A549 treated with CpdA at 1 μM for 4 hours (cell line): ENCODE measurements around the gene PPP1R3G. TPM values are rescaled to one million over a fixed set of nuclear protein-coding genes. Genes with fewer than 3 reads are reported as not detected.

ENCODE experiments used
- total RNA-seq: library from RNA; stranded (reverse); fragments of 200-300 nt; extraction: Qiagen RNA extraction; gene quantifications from 5 replicates; pipeline ENCODE4 v1.2.3, GENCODE V29; 2022; ENCODE audit warnings: low read depth

Gene PPP1R3G
- total RNA-seq = 0.96 to 1.6 TPM (median 1.2 TPM) in 5 replicates

GRCh38 chr6:5084781-5085647 is at the start of gene PPP1R3G:
Gene PPP1R3G (plus strand): TSS chr6:5085341. CDS start chr6:5085486, 145 bp downstream.

Other genes starting within 250 kb of the PPP1R3G start
- gene RPP40, start 81.3 kb upstream of the PPP1R3G start, total RNA-seq = 22.1 to 33.9 TPM (median 26.6 TPM) in 5 replicates
- gene LYRM4, start 175.6 kb downstream of the PPP1R3G start, total RNA-seq = 23.0 to 36.8 TPM (median 34.5 TPM) in 5 replicates
- 10.5 to 12.3 TPM (median 11.2 TPM) in 5 replicates for gene FARS2, start 176.2 kb downstream of the PPP1R3G start, total RNA-seq